ENCODE results near the gene UBE2QL1.

UBE2QL1 gene

DNA sequence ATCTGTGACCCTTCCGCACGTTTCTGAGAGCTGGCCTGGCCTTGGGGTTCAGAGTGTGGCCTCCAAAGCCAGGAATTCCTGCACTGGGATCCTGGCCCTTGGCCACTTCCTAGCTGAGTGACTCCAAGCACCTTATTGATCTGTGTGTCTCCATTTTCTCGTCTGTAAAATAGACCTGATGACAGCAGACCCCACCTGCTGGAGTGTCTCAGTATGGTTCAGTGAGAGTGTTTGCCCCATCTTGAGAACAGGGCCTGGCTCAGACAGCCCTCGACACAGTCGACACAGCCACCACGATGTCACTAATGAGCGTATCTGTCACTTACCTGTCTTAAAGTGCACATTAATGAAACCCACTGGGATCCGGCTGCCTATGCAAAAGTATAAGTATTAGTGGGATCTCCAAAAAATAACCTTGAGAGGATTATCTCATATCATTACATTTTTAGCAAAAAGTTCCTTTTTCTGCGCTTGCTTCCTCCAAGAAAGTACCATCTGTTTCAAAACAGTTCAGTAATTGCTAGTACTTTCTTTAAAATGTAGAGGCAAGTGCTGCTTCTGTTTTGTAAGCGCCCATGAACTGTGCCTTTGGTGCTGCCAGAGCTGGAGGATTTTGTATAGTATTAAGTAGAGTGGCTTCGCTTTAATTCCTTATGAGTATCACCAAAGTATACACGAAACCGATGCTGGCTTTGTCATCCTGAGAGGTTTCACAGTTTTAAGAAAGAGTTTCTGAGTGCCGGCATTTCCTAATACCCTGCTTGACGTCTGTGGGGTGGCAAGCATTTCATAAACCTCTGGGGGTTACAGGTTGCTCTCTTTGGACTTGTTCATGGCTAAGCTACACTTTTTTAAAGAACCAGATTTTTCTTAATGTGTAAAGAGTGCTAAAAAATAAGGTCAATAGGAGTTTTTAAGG, 31.7 kb downstream of the UBE2QL1 start:
- DNase-seq = peak; percentile 3

GRCh38 chr5:6482735-6483134, 34.1 kb downstream of the UBE2QL1 start:
- no peak for DNase-seq

- no peak for DNase-seq
These were observed 35.3 kb downstream of the UBE2QL1 start for GRCh38 chr5:6483880-6484382.

GRCh38 chr5:6484446-6484845, 35.8 kb downstream of the UBE2QL1 start:
- DNase-seq = no peak

DNA sequence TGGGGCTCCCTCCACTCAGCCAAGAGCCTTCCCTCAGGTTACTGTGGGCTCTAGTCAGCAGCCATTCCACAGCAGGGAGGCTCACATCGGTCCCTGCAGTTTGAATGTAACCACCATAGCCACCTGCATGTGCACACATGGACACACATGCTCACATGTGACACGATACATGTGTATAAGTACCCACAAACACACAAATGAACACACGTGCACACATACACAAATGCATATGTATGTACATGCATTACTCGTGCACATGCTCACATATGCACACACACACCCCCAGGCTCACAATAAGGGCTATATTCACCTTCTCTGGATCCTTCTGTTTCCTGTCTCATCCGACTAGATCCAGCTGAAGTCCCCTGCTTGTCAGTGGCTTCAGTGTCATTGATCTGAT, 36.2 kb downstream of the UBE2QL1 start:
- DNase-seq = no peak

DNA sequence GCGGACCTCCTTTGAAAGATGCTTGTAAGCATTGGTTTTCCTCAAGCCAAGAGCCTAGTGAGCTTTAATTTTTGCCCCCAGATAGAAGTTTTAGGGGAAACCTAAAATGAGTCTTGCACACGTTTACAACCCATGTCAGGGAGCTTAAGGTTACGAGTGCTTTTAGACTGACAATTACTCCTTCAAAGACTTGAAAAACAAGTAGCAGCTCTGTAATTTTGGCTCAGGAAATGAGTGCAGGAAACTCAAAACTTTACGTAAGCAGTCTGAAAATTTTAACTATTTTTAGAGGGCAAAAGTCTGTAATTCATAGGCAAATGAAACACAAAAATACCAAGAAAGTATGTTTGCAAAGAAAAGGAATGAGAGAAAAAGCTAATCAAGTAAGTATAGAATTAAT, 36.8 kb downstream of the UBE2QL1 start:
- DNase-seq = no peak

GRCh38 chr5:6486074-6486473, 37.4 kb downstream of the UBE2QL1 start:
- no peak for DNase-seq

GRCh38 chr5:6487081-6487480, 38.4 kb downstream of the UBE2QL1 start:
- no peak for DNase-seq

DNA sequence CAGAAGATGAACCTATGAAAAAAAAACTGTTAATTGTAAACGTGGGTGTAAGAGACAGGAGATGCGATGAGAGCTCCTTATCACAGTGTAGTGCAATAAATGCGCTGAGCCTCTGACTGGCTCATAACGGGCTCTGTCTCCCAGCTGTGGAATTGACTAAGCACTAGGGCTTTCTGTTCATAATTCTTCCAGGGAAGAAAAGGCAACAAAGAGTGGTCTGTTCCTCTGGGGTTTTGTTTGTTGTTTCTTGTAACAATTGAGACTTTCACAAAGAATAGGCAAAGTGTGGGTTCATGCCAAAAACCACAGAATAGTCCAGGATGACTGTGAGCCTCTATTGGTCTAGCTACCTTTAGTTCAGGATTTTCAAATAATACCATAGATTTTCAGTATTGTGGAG, 39.4 kb downstream of the UBE2QL1 start:
- DNase-seq = no peak

- DNase-seq = no peak
These were observed 41.1 kb downstream of the UBE2QL1 start for GRCh38 chr5:6489643-6490185.

GRCh38 chr5:6490246-6490645, 41.6 kb downstream of the UBE2QL1 start:
- DNase-seq = no peak

DNA sequence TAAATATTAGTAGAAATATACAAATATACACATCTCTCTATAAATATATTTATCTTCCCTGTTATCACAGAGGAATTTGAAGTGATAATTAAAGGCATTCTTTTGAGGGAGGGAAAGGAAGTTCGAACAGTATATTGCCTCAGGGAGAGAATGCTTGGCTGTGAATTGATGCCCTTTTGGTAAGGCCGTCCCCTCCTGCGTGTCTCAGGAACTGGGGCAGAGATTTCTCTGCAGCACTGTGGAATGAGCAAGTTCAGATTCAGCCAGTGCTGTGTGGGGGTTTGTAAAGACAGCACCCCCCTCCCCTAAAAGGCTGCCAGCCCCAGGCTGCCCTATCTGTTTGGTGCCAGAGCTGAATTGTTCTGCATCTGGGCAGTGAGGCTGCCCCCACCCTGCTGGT, 42.0 kb downstream of the UBE2QL1 start:
- no peak for DNase-seq

DNA sequence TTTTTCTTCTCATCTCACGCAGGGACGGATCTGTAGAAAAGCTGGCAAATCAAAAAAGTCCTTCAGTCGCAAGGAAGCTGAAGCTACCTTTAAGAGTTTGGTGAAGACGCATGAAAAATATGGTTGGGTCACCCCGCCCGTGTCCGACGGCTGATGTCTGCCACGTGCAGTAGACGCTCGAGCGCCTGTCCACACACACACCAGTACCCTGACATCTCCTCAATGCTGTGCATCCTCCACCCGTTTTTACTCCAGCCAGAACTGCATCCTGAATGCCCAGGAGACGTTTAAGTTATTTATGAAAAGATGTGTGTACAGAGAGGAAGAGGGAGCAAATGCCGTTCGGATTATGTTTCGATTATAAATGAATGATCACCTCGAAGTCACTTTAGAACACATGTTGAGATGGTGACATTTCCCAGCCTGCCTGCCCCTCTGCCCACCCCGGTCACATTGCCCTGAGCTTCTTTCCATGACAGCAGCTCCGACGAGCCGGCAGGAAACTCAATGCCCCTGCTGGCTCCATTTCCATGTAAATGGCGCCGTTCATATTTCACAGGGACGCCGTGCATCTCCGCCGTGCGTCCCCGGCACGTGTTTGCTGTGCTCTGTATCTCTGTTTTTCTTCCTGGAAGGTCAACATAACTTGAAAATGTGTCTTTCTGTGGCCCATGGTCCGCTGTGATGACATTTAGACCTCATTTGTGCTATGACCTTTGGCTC, 42.7 kb downstream of the UBE2QL1 start:
- no peak for DNase-seq

- no peak for DNase-seq
These were observed 43.2 kb downstream of the UBE2QL1 start for GRCh38 chr5:6491919-6492290.

GRCh38 chr5:6492934-6493333, 44.3 kb downstream of the UBE2QL1 start:
- DNase-seq = no peak

- DNase-seq = no peak
These were observed 45.2 kb downstream of the UBE2QL1 start for GRCh38 chr5:6493681-6494454.

- DNase-seq = no peak
These were observed 46.3 kb downstream of the UBE2QL1 start for GRCh38 chr5:6494939-6495338.

GRCh38 chr5:6495433-6496206, 47.0 kb downstream of the UBE2QL1 start:
- no peak for DNase-seq

DNA sequence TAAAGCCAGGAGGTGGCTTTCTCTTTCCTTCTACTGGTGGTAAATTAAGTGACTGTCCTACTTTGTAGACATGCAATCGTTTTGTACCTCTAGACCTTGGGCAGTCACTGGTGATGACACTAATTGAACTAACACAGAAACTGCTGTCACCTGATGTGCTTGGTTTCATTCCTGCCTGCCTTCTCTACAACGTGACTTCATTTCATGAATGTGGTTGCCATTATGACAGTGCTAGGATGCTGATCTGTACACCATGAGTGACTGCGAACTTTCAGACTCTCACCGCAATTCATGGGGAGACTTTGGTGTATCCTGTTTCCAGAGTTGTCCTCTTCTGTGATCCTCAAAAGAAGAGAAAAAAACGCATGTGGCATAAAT, 47.5 kb downstream of the UBE2QL1 start:
- DNase-seq = no peak

DNA sequence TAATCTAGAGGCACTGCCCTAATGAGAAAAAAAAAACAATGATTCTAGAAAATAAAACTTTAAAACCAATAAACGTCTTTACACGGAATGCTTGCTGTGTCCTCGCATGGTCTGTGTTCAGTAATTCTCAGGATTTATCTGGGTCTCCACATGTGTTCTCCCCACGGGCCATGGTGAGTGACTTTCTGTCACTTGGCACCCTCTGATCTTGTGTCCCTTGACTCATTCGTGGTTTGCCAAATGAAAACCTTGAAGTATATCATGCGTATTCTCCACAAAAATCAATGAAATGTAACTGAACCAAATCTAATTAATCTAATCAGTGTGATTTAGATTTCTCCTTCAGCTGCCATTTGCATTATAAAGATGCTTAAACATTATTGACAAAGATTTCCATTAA, 48.0 kb downstream of the UBE2QL1 start:
- no peak for DNase-seq

DNA sequence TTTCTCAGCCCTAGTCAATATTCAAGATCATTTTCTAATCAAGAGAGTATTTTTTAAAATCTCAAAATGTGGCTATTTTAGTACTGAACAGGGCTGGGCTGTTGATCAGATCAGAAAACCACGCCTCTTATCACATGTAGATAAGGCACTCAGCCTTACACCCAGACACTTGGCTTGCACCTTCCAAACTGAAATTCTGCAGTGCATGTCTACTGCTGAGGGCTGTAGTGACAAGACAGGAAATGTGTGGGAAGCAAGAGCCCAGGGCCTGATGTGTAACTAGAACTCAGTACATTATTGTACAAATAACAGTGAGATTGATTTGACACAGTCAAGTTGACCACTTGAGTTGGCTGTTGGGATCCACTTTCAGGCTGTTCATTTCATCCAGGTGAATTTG, 48.6 kb downstream of the UBE2QL1 start:
- DNase-seq = no peak

- DNase-seq = peak; percentile 30
These were observed 50.3 kb downstream of the UBE2QL1 start for GRCh38 chr5:6498968-6499367.
